ENCODE results near the gene ARHGEF19.
A peak's percentile ranks its signal among the peaks of the same experiment; 100 is the strongest.
"Not testable (repeated sequence)": the region's sequence is repeated elsewhere in the genome, so short reads cannot be mapped to it uniquely, and the experiment has no call there.

ARHGEF19 gene

GRCh38 chr1:16248603-16249516, 36.4 kb upstream of the ARHGEF19 start:
- TF ChIP-seq GATA1 (IDR thresholded peaks at IDR 0.05; ENCODE audit: low read depth, low read length) (no peak), POLR2A (IDR thresholded peaks at IDR 0.05; ENCODE audit: low read length) (peak; percentile 34)
- peak; percentile 97 for DNase-seq

GRCh38 chr1:16248007-16248436, 35.6 kb upstream of the ARHGEF19 start:
- peak in 1 of 2 experiments; percentile 47 for DNase-seq
- TF ChIP-seq GATA1 (IDR thresholded peaks at IDR 0.05; ENCODE audit: low read depth, low read length) (no peak), POLR2A (IDR thresholded peaks at IDR 0.05; ENCODE audit: low read length) (no peak)

- TF ChIP-seq GATA1 (IDR thresholded peaks at IDR 0.05; ENCODE audit: low read depth, low read length) (no peak), POLR2A (IDR thresholded peaks at IDR 0.05; ENCODE audit: low read length) (no peak)
- DNase-seq, result no peak
These were observed 35.0 kb upstream of the ARHGEF19 start for GRCh38 chr1:16247441-16247840.

- TF ChIP-seq POLR2A (IDR thresholded peaks at IDR 0.05; ENCODE audit: low read length) (no peak), GATA1 (IDR thresholded peaks at IDR 0.05; ENCODE audit: low read depth, low read length) (no peak)
- no peak for DNase-seq
These were observed 34.5 kb upstream of the ARHGEF19 start for GRCh38 chr1:16246961-16247360.

- not testable (repeated sequence) for DNase-seq
These were observed 33.8 kb upstream of the ARHGEF19 start for GRCh38 chr1:16246239-16246638.

GRCh38 chr1:16245476-16246196, 33.2 kb upstream of the ARHGEF19 start:
- DNase-seq, result no peak
- TF ChIP-seq POLR2A (IDR thresholded peaks at IDR 0.05; ENCODE audit: low read length), result no peak
- no peak for TF ChIP-seq GATA1 (IDR thresholded peaks at IDR 0.05; ENCODE audit: low read depth, low read length)

GRCh38 chr1:16244650-16245285, 32.3 kb upstream of the ARHGEF19 start:
- no peak for TF ChIP-seq GATA1 (IDR thresholded peaks at IDR 0.05; ENCODE audit: low read depth, low read length)
- TF ChIP-seq POLR2A (IDR thresholded peaks at IDR 0.05; ENCODE audit: low read length), result no peak
- DNase-seq, result no peak

GRCh38 chr1:16243936-16244649, 31.6 kb upstream of the ARHGEF19 start:
- TF ChIP-seq POLR2A (IDR thresholded peaks at IDR 0.05; ENCODE audit: low read length) (no peak), GATA1 (IDR thresholded peaks at IDR 0.05; ENCODE audit: low read depth, low read length) (no peak)
- peak; percentile 90 to 94 for DNase-seq

GRCh38 chr1:16243215-16243610, 30.8 kb upstream of the ARHGEF19 start:
- peak; percentile 83 to 93 for DNase-seq
- TF ChIP-seq GATA1 (IDR thresholded peaks at IDR 0.05; ENCODE audit: low read depth, low read length), result no peak

GRCh38 chr1:16242556-16243214, 30.2 kb upstream of the ARHGEF19 start:
- DNase-seq, result no peak

GRCh38 chr1:16241221-16241708, 28.8 kb upstream of the ARHGEF19 start:
- TF ChIP-seq GATA1 (IDR thresholded peaks at IDR 0.05; ENCODE audit: low read depth, low read length), result no peak
- TF ChIP-seq POLR2A (IDR thresholded peaks at IDR 0.05; ENCODE audit: low read length), result no peak
- DNase-seq, result no peak

More at GRCh38 chr1:16242556-16243214, 30.2 kb upstream of the ARHGEF19 start:
- TF ChIP-seq POLR2A (IDR thresholded peaks at IDR 0.05; ENCODE audit: low read length) (no peak), GATA1 (IDR thresholded peaks at IDR 0.05; ENCODE audit: low read depth, low read length) (no peak)

GRCh38 chr1:16239972-16240491, 27.6 kb upstream of the ARHGEF19 start:
- no peak for DNase-seq
- no peak for TF ChIP-seq POLR2A (IDR thresholded peaks at IDR 0.05; ENCODE audit: low read length)
- no peak for TF ChIP-seq GATA1 (IDR thresholded peaks at IDR 0.05; ENCODE audit: low read depth, low read length)

- no peak for DNase-seq
- TF ChIP-seq GATA1 (IDR thresholded peaks at IDR 0.05; ENCODE audit: low read depth, low read length) (no peak), POLR2A (IDR thresholded peaks at IDR 0.05; ENCODE audit: low read length) (no peak)
These were observed 24.9 kb upstream of the ARHGEF19 start for GRCh38 chr1:16237343-16237830.
